SK-MEL-5 (cell line): ENCODE data around the gene OASL. TPM values are rescaled to one million over a fixed set of nuclear protein-coding genes. Genes with fewer than 3 reads are reported as not detected.
A peak's percentile ranks its signal among the peaks of the same experiment; 100 is the strongest.
"Not testable (repeated sequence)": the region's sequence is repeated elsewhere in the genome, so short reads cannot be mapped to it uniquely, and the experiment has no call there.

ENCODE experiments used
- DNase-seq: peaks from one replicate; pipeline ENCODE4 v3.0.0-alpha.2; 2016; ENCODE audit warnings: low read depth, low spot score
- in situ Hi-C: cut with HindIII; loops from 2 replicates; pipeline ENCODE4 v1.10.0; 2016; ENCODE audit warnings: low sequenced_read_pairs, high pct_unique_total_duplicates, low pct_unique_long_range_greater_than_20kb
- polyA plus RNA-seq, 2 experiments: library from polyadenylated mRNA; depleted of rRNA; stranded (reverse); fragments of >200 nt; gene quantifications; 2 replicates each; pipeline ENCODE4 v1.2.3, GENCODE V29; 2015
- total RNA-seq: library from RNA; depleted of rRNA; stranded (reverse); fragments of >200 nt; shearing (Covaris generic); gene quantifications from 2 replicates; pipeline ENCODE4 v1.2.3, GENCODE V29; 2014; rRNA removed

Gene OASL, protein sequence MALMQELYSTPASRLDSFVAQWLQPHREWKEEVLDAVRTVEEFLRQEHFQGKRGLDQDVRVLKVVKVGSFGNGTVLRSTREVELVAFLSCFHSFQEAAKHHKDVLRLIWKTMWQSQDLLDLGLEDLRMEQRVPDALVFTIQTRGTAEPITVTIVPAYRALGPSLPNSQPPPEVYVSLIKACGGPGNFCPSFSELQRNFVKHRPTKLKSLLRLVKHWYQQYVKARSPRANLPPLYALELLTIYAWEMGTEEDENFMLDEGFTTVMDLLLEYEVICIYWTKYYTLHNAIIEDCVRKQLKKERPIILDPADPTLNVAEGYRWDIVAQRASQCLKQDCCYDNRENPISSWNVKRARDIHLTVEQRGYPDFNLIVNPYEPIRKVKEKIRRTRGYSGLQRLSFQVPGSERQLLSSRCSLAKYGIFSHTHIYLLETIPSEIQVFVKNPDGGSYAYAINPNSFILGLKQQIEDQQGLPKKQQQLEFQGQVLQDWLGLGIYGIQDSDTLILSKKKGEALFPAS
- 0.26 and 0.35 TPM in 2 replicates for total RNA-seq
- 0.10 and 0.13 TPM in 2 replicates for polyA plus RNA-seq (2015; cell fraction: cytosol; rRNA removed)
- not detected in 2 replicates for polyA plus RNA-seq (2015; cell fraction: nucleus; rRNA removed)

DNA sequence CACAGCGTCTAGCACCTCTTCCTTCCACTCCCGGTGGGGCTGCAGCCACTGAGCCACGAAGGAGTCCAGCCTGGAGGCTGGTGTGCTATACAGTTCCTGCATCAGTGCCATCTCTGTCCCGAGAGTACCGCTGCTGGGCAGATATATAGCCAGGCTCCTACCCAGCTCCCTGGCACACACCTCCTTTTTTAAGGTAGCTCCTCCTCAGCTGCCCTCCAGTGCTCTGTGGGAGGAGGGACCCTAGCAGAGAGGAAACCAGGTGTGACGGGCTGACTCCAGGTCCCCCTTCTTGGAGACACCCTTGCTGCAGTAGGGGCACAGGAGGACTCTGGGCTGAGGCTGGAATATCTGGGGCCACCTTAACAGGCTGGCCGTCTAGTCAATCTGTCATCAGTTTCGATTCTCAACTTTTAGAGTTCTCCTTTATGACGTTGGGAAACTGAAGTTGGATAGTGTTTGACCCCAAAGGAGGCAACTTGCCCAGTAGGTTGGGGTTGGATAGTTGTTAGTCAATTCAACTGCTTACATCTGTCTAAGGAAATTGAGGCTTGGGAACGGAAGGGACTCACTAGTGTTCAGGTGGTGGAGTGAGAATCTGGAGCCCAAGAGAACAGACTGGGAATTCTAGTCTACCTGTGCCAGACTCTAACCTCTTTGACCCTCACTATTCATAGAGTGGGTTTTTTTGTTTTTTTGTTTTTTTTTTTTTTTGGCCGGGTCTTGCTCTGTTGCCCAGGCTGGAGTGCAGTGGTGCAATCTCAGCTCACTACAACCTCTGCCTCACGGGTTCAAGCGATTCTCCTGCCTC lies at the start of gene OASL:
TSS of gene OASL (minus strand) at position 386 of the 808 bp plus-strand sequence. CDS start at position 111, 275 bp downstream.
- DNase-seq: peak; percentile 52
- in situ Hi-C loops: no loop called here

DNA sequence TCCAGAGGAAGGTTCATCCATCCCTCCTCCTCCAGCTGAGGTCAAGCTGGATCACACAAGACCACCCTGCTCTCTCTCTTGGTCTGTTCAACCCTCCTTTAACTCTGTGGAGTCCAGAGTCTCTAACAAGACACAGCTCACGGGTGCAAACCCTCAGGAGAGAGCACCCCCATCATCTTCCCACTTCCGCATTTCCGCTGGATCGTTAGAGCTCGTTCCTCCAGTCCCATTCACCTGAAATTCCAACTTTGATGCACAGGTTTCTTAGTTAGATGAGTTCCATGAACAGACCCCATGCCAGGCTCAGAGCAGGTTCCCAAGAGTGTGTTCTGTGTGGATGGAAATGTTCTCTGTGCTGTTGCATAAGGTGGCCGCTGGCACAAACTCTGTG lies 49.1 kb upstream of the OASL start:
- in situ Hi-C loops: no loop called here
- no peak for DNase-seq

DNA sequence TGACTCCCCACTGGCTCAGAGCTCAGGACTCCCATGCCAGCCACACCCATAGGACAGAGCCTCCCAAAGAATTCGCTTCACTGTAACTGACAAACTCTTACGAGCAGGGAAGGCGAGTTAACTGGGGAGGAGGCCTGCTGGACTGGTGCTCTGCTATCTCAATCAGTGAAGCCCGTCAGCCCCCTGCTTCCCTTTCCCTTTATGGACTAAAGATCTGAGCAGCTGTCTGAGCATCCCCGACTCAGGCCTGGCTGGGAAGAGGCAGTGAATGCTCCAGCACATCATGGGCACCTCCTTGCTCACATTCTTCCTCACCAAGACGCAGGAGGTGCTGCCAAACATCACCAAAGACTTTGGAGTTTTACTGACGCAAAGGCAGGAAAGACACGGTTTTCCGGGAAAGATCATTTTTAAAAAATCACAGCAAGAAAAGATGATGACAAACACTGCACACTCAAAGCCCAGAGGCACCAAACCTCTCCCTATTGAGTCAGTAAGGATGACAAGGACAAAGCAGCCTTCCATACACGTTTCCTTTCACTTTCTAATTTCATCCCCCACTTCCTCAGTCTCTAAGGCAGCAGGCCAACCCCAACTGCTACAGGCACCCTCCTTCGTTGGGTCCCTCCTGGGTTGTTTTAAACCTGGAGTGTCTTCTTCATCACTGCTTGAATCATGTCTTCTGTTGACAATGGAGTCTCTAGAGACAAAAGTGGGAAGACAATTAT lies 48.6 kb upstream of the OASL start:
- no peak for DNase-seq
- in situ Hi-C loops: no loop called here

DNA sequence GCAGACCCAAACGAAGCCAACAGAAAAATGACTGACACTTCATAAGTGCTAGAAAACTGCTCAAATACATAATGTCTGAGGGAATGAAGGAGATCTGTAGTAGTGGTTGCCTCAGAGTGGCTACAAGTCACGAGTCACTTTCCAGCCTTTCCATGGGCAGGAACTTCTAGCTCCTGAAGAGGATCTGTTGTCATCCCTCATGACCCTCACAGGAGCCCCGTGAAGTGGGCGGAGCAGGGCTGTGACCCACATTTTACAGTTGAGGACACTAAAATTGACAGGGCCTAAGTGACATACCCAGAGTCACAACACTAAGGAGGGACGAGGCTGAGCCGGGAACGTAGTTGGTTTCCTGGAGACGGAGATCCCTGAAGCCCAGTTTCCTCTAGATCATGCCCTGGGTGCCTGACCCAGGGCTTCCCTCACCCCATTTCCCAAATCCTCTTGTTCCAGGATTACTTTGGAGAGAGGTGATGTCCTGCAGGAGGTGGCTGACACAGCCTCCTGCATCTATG lies 47.8 kb upstream of the OASL start:
- in situ Hi-C loops: no loop called here
- no peak for DNase-seq

DNA sequence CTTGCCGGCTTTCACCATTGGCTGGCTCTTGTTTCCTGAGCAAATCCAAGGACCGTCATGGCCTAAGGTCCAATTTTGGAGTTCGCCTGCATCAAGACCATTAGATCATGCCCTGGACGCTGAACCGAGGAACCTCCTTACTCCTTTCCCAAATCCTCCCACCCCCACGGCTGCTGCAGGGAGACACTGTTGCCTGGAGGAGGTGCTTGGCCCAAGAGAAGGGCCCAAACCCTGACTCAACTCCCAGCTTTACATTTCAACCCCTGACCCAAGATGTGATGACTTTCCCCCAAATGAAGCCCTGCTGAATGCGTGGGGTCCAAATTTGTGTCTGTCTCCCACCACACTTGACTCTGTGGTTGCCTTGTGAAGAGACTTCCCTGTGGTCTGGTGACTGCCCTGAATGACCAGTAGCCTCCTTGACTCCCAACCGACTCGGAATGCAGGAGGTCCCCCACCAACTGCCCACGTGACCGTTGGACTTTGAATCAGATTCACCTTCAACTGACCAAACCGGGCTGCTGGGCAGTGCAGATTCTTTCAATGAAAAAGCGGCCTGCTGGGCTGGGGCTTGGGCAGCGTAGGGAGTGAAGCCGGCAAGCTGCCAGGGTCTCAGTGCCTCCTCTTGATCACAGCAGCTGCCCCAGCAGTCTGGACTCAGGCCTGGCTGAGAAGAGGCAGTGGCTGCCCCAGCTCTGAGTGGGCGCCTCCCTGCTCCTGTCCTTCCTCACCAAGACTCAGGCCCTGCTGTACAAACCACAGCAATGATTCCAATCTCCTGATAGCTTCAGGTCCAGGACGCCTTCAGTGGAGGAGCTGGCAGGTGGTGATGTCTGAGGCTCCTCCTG lies 46.7 kb upstream of the OASL start:
- DNase-seq: no peak
- in situ Hi-C loops: no loop called here

DNA sequence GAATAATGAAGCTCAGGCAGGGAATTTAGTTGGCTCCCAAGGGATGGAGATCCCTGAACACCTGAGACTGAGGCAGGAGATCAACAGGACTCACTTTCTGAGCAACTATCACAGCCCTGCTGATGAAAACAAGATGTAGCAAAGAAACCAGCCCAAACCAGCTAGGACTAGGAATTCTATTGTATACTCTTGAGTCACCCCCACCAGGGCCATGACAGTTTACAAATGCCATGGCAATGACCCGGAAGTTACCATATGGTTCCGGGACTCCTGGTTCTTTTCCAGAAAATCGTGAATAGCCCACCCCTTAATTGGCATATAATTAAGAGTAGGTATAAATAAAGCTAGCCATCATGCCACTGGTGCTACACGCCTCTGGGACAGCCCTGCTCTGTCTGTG lies 46.0 kb upstream of the OASL start:
- in situ Hi-C loops: no loop called here
- DNase-seq: no peak

DNA sequence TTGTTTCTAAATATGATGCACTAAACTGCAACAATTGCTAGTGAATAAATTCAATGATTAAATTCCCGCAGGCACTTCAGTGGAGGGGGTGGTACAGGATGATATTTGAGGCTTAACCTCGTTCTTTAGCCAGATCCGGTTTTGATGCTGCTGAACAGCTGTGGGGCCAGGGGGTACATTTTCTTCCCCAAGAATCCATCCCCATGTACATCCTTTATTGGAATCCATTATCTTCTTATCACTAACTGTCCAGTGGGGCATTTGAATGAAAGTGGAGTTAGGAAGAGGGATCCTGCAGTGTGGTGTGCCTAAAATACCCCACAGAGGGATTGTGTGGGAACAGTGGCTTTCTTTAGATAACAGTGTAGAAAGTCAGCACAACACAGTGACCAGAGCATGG lies 45.2 kb upstream of the OASL start:
- no peak for DNase-seq
- in situ Hi-C loops: no loop called here

DNA sequence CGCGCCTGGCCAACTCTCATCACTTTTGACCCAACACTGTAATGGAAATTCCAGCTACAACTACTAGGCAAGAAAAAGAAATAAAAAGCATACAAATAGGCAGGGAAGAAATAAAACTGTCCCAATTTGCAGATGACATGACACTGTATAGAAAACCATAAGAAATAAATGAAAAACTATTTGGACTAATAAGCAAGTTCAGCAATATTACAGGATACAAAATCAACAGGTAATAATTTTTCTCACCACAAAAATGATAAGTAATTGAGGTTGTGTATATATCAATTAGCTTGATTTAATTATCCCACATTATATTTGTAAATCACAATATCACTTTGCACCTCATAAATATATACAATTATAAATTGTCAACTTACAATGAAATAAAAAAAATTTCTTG lies 41.9 kb upstream of the OASL start:
- no peak for DNase-seq
- in situ Hi-C loops: no loop called here

DNA sequence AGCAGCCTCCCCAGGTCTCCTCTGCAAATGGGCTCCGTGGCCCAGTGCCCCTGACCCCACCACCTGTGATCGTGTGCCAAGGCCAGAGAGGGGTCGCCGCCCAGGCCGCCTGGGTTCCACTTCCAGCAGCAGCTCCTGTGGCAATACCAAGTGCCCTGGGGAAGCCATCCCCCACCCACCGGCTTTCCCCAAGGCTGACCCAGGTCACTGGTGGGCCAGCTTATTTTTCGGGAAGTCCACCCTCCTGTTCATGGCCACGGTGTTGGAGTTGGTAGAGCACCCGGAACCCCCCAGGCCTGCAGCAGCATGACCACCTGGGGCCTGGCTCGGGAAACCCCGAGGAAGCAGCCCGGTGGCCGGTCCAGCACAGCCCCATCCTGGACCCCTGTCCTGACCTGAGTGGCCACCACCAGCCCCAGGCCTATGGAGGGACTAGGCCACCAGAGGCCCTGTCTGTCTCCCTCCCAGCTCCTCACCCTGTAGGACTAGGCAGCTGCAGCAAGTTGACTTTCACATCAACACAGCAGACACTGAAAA lies 40.8 kb upstream of the OASL start:
- in situ Hi-C loops: no loop called here
- no peak for DNase-seq

DNA sequence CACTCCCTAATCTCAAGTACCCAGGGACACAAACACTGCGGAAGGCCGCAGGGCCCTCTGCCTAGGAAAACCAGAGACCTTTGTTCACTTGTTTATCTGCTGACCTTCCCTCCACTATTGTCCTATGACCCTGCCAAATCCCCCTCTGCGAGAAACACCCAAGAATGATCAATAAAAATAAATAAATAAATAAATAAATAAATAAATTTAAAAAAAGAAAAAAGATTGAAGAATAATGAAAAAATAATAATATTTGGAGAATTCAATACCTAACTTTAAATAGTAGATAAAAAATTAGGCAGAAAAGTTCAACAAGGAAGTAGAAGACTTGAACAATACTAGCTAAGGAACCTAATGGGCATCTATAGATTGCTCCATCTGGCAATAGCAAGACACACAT lies 38.4 kb upstream of the OASL start:
- in situ Hi-C loops, DNase-seq: not testable (repeated sequence)

DNA sequence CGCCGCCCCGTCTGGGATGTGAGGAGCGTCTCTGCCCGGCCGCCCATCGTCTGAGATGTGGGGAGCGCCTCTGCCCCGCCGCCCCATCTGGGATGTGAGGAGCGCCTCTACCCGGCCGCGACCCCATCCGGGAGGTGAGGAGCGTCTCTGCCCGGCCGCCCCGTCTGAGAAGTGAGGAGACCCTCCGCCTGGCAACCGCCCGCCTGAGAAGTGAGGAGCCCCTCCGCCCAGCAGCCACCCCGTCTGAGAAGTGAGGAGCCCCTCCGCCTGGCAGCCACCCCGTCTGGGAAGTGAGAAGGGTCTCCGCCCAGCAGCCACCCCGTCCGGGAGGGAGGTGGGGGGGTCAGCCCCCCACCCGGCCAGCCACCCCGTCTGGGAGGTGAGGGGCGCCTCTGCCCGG lies 36.9 kb upstream of the OASL start:
- DNase-seq, in situ Hi-C loops: not testable (repeated sequence)

DNA sequence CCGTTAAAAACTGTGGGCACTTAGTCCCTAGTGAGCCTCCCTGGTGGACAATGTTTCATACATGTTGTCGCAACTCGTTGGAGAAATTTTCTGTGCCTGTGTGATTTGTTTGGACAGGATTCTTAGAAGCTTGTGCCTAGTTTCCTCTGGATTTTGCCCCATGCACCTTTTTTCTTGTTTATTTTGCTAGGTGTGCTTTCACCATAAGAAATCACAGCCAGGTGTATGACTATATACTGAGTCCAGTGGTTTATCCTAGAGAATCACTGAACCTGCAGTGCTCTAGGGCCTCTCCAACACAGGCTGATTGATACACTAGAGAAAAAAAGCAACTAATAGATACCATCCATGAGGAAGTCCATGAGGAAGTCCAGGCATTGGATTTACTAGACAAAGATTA lies 33.1 kb upstream of the OASL start:
- in situ Hi-C loops: no loop called here
- no peak for DNase-seq

DNA sequence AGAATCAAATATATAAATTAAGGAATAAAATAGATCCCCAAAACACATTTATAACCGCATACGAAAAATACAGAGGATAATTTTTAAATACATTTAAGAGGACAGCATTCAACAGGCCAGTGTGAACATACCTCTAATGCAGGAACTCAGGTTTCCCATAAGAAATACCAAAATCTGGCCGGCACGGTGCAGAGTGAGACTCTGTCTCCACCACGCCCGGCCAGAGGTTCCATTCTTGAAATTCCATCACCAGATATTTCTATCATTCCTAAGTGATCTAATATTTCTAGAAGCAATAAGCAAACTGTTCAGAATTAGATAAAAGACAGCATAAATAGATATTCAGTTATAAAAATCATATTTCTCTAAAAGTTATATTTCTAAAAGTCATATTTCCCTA lies 30.2 kb upstream of the OASL start:
- in situ Hi-C loops: no loop called here
- no peak for DNase-seq

DNA sequence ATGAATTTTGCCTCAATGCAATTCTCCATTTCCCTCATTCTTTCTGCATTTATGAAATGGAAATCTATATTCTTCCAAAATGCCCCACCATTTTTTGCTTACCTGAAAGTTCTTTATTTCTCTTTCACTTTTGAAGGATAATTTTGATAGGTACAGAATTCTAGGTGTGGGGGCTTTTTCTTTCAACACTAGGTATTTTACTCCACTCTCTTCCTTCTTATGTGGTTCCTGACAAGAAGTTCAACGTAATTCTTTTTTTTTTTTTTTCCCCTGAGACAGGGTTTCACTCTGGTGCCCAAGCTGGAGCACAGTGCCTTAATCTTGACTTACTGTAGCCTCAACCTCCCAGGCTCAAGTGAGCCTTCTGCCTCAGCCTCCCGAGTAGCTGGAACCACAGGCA lies 26.3 kb upstream of the OASL start:
- in situ Hi-C loops: no loop called here
- DNase-seq: no peak

DNA sequence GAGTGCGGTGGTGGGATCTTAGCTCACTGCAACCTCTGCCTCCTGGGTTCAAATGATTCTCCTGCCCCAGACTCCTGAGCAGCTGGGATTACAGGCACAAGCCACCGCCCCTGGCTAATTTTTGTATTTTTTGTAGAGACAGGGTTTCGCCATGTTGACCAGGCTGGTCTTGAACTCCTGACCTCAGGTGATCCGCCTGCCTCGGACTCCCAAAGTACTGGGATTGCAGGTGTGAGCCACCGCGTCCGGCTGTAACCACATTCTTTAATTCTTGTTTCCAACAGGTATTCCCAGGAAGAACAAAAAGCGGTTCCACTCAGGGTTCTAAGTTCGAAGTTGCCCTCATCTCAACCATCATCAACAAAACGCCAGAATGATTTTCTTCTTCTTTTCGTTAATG lies 25.5 kb upstream of the OASL start:
- DNase-seq, in situ Hi-C loops: not testable (repeated sequence)

DNA sequence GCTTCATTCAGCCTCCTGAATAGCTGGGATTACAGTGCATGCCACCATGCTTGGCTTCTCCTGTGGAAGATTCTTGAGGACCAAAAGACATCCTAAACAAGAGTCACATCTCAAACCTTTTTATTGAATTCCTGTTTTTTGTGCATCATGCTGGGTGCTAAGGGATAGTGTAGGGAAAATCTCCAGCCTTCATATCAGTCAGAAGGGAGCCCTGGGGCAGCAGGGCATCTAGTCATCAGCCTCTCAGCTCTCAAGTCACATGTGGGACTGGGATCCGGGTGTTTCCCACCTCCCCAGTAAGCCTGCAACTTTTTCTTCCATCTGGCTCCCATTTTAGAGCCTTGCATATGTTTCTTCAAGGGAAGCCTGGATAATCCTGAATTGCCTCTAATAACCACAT lies 25.1 kb upstream of the OASL start:
- in situ Hi-C loops: no loop called here
- peak; percentile 26 for DNase-seq
